H1 (cell line): ENCODE results near the gene PRKAR2A. TPM values are rescaled to one million over a fixed set of nuclear protein-coding genes. Genes with fewer than 3 reads are reported as not detected.

Experiments used
- CTCF ChIA-PET: fragments of 300-600 bp; sonication (Branson Sonifier 250); formaldehyde crosslinking; loops from one replicate; lab custom pipeline; 2021; ENCODE audit not compliant: partially characterized antibody; lab: Charles Lee
- POLR2A ChIA-PET: fragments of 300-600 bp; sonication (Branson Sonifier 250); formaldehyde crosslinking; loops from one replicate; lab custom pipeline; 2021; ENCODE audit warnings: inconsistent platforms; ENCODE audit not compliant: partially characterized antibody; lab: Charles Lee
- DNase-seq, 2 experiments: peaks; one replicate each; pipeline versions ENCODE4 v3.0.0 to v3.0.0-alpha.2; 2010 to 2022; ENCODE audit warnings: low spot score in 2 of 2, low read depth in 1 of 2, mixed read lengths in 1 of 2
- FAIRE-seq: peaks from 2 replicates; lab custom pipeline; 2011; peaks lifted over from hg19 to GRCh38; lab: Jason Lieb, UNC
- H2AFZ ChIP-seq: 2 replicates; pipeline ENCODE4 v1.8.1; 2012; ENCODE audit warnings: low read length, inconsistent platforms
- H2AK5ac ChIP-seq: 2 replicates; pipeline ENCODE4 v1.6.1; 2013; ENCODE audit warnings: low read depth, low read length
- H2BK120ac ChIP-seq: replicated peaks from 2 replicates; pipeline ENCODE3; 2013; ENCODE audit warnings: low read depth, low read length, inconsistent platforms
- H2BK12ac ChIP-seq: 2 replicates; pipeline ENCODE4 v1.6.1; 2013; ENCODE audit warnings: low read depth, low read length
- H2BK15ac ChIP-seq: 2 replicates; pipeline ENCODE4 v1.6.1; 2013; ENCODE audit warnings: low read length
- H2BK20ac ChIP-seq: 2 replicates; pipeline ENCODE4 v1.6.1; 2013; ENCODE audit warnings: low read length
- H2BK5ac ChIP-seq: 2 replicates; pipeline ENCODE4 v1.6.1; 2013; ENCODE audit warnings: low read depth, low read length
- H3K14ac ChIP-seq: 2 replicates; pipeline ENCODE4 v1.6.1; 2013; ENCODE audit warnings: inconsistent platforms; ENCODE audit not compliant: insufficient read length
- H3K18ac ChIP-seq: 2 replicates; pipeline ENCODE4 v1.6.1; 2013; ENCODE audit warnings: low read length; ENCODE audit errors: extremely low read depth
- H3K23ac ChIP-seq: 2 replicates; pipeline ENCODE4 v1.6.1; 2013; ENCODE audit warnings: inconsistent platforms; ENCODE audit not compliant: insufficient read length
- H3K23me2 ChIP-seq: 2 replicates; pipeline ENCODE4 v1.6.1; 2013; ENCODE audit warnings: low read depth, low read length
- H3K27ac ChIP-seq: 2 replicates; pipeline ENCODE4 v1.6.1; 2011; ENCODE audit warnings: low read depth, low read length, inconsistent platforms
- H3K27me3 ChIP-seq, 4 experiments: replicated peaks in 1 of 4; 1 replicate in 1 of 4; 2 replicates in 3 of 4; pipeline versions ENCODE4 v1.6.1 to v1.8.1; 2011 to 2013; ENCODE audit warnings: low read length in 3 of 4, mild to moderate bottlenecking in 3 of 4, inconsistent platforms in 2 of 4, mixed read lengths in 2 of 4, moderate library complexity in 1 of 4; ENCODE audit not compliant: control insufficient read depth in 3 of 4, insufficient read depth in 3 of 4; ENCODE audit errors: extremely low read depth in 1 of 4
- H3K36me3 ChIP-seq, 4 experiments: 2 replicates each; pipeline versions ENCODE4 v1.6.1 to v1.8.1; 2011 to 2013; ENCODE audit warnings: mild to moderate bottlenecking in 4 of 4, low read length in 3 of 4, moderate library complexity in 2 of 4, control low read depth in 1 of 4, inconsistent platforms in 1 of 4; ENCODE audit not compliant: insufficient read depth in 4 of 4, control insufficient read depth in 2 of 4
- H3K4ac ChIP-seq: replicated peaks from 2 replicates; pipeline ENCODE3; 2013; ENCODE audit warnings: low read length, low read depth, mixed read lengths, inconsistent platforms; ENCODE audit not compliant: insufficient read length
- H3K4me1 ChIP-seq, 4 experiments: replicated peaks in 1 of 4; 1 replicate in 1 of 4; 2 replicates in 3 of 4; pipeline versions ENCODE4 v1.6.1 to v1.8.1; 2011 to 2013; ENCODE audit warnings: low read length in 3 of 4, inconsistent platforms in 2 of 4, mixed read lengths in 1 of 4; ENCODE audit not compliant: insufficient read depth in 4 of 4, control insufficient read depth in 3 of 4
- H3K4me2 ChIP-seq, 2 experiments: 2 replicates each; pipeline versions ENCODE4 v1.6.1 to v1.8.1; 2011 to 2013; ENCODE audit warnings: low read depth in 2 of 2, low read length in 2 of 2, control low read depth in 1 of 2, inconsistent platforms in 1 of 2, mild to moderate bottlenecking in 1 of 2; ENCODE audit not compliant: insufficient read depth in 1 of 2
- H3K4me3 ChIP-seq, 4 experiments: fragments of 200-600, 300-600 bp in 1 of 4; sonication (generic), shearing (Covaris generic), sonication (Bioruptor Twin) in 1 of 4; 2 replicates each; pipeline versions ENCODE4 v1.5.1 to v1.8.1; 2011 to 2016; ENCODE audit warnings: low read length in 4 of 4, low read depth in 3 of 4, control low read depth in 2 of 4, inconsistent platforms in 2 of 4, mild to moderate bottlenecking in 2 of 4, mixed read lengths in 1 of 4, moderate library complexity in 1 of 4; ENCODE audit not compliant: insufficient read depth in 2 of 4; ENCODE audit errors: extremely low read depth in 1 of 4
- H3K56ac ChIP-seq: replicated peaks from 2 replicates; pipeline ENCODE3; 2013; ENCODE audit warnings: low read depth, mild to moderate bottlenecking, mixed read lengths, low read length, inconsistent platforms; ENCODE audit not compliant: insufficient read length
- H3K79me1 ChIP-seq: 2 replicates; pipeline ENCODE4 v1.6.1; 2013; ENCODE audit warnings: low read depth, low read length, control low read depth
- H3K79me2 ChIP-seq, 2 experiments: 2 replicates each; pipeline versions ENCODE4 v1.6.1 to v1.8.1; 2012 to 2013; ENCODE audit warnings: low read length in 2 of 2, mild to moderate bottlenecking in 2 of 2, inconsistent platforms in 1 of 2; ENCODE audit not compliant: insufficient read depth in 2 of 2, control insufficient read depth in 1 of 2
- H3K9ac ChIP-seq, 4 experiments: replicated peaks in 1 of 4; 1 replicate in 1 of 4; 2 replicates in 3 of 4; pipeline versions ENCODE4 v1.6.1 to v1.8.1; 2011 to 2013; ENCODE audit warnings: low read depth in 3 of 4, low read length in 3 of 4, control low read depth in 2 of 4, mild to moderate bottlenecking in 2 of 4, moderate library complexity in 2 of 4, inconsistent platforms in 1 of 4; ENCODE audit errors: extremely low read depth in 1 of 4
- H3K9me3 ChIP-seq, 2 experiments: 2 replicates each; pipeline versions ENCODE4 v1.6.1 to v1.8.1; 2012 to 2013; ENCODE audit warnings: mild to moderate bottlenecking in 2 of 2, moderate library complexity in 2 of 2, control low read depth in 1 of 2, inconsistent platforms in 1 of 2, low read depth in 1 of 2, low read length in 1 of 2, mixed read lengths in 1 of 2; ENCODE audit not compliant: insufficient read depth in 2 of 2
- H4K20me1 ChIP-seq, 2 experiments: replicated peaks in 1 of 2; 2 replicates each; pipeline versions ENCODE3 to v1.8.1; 2011 to 2013; ENCODE audit warnings: inconsistent platforms in 2 of 2, low read length in 2 of 2, mild to moderate bottlenecking in 1 of 2; ENCODE audit not compliant: insufficient read depth in 2 of 2, control insufficient read depth in 1 of 2
- H4K5ac ChIP-seq: 2 replicates; pipeline ENCODE4 v1.6.1; 2013; ENCODE audit warnings: low read length, low read depth, mixed read lengths, inconsistent platforms; ENCODE audit not compliant: insufficient read length
- H4K8ac ChIP-seq: 2 replicates; pipeline ENCODE4 v1.8.0; 2013; ENCODE audit warnings: mild to moderate bottlenecking, moderate library complexity, low read length, inconsistent platforms; ENCODE audit not compliant: insufficient read depth; ENCODE audit errors: extremely low read depth
- H4K91ac ChIP-seq: replicated peaks from 2 replicates; pipeline ENCODE3; 2013; ENCODE audit warnings: low read length, mixed read lengths, inconsistent platforms; ENCODE audit not compliant: insufficient read length
- ATF2 ChIP-seq: IDR thresholded peaks from 2 replicates; pipeline ENCODE4 v1.6.1; 2012; ENCODE audit warnings: low read length, inconsistent platforms
- CREB1 ChIP-seq: IDR thresholded peaks from 2 replicates; pipeline ENCODE4 v1.6.1; 2012; ENCODE audit warnings: inconsistent platforms
- CTBP2 ChIP-seq: IDR thresholded peaks from 2 replicates; pipeline ENCODE4 v1.7.0; 2011; ENCODE audit warnings: borderline replicate concordance, mild to moderate bottlenecking, moderate library complexity, mixed read lengths, low read length; ENCODE audit not compliant: insufficient read depth, insufficient read length
- MAFK ChIP-seq: IDR thresholded peaks from 2 replicates; pipeline ENCODE4 v1.6.1; 2012; ENCODE audit warnings: low read depth, mild to moderate bottlenecking, improper control_type of control experiment, low read length
- MAX ChIP-seq: IDR thresholded peaks from 2 replicates; pipeline ENCODE4 v1.6.1; 2012; ENCODE audit warnings: inconsistent platforms
- RFX5 ChIP-seq: IDR thresholded peaks from 2 replicates; pipeline ENCODE4 v1.6.1; 2011; ENCODE audit warnings: low read depth, low read length, improper control_type of control experiment, borderline replicate concordance
- SIRT6 ChIP-seq: IDR thresholded peaks from one replicate; pipeline ENCODE4 v1.7.1; 2012; ENCODE audit warnings: low read length, inconsistent platforms
- TAF7 ChIP-seq: optimal IDR thresholded peaks from 2 replicates; pipeline ENCODE3; 2011; ENCODE audit warnings: low read depth, mild to moderate bottlenecking, inconsistent platforms, low read length, moderate library complexity, borderline replicate concordance
- TEAD4 ChIP-seq: IDR thresholded peaks from 2 replicates; pipeline ENCODE4 v1.6.1; 2012; ENCODE audit warnings: low read depth, low read length, inconsistent platforms, mixed read lengths
- WGBS, 2 experiments: shearing (Covaris generic) in 1 of 2; methylation state at CpG; one replicate each; pipeline versions ENCODE4 v1.1.6 to v1.1.7; 2013 to 2015; ENCODE audit warnings: low lambda C conversion rate in 2 of 2, mixed read lengths in 2 of 2, inconsistent platforms in 1 of 2, low coverage in 1 of 2, missing lambda C conversion rate in 1 of 2; ENCODE audit not compliant: insufficient replicate concordance in 2 of 2, insufficient coverage in 1 of 2, insufficient read length in 1 of 2; ENCODE audit errors: extremely low coverage in 1 of 2, missing lambda C conversion rate in 1 of 2; 5-methylcytosine and 5-hydroxymethylcytosine counted together
- polyA plus RNA-seq, 7 experiments: library from polyadenylated mRNA; depleted of rRNA in 3 of 7; stranded (reverse) in 5 of 7; unstranded in 2 of 7; fragments of >200 nt in 5 of 7; fragments of 200-250 nt in 2 of 7; gene quantifications; 1 replicate in 5 of 7; 2 replicates in 1 of 7; 4 replicates in 1 of 7; pipeline versions ENCODE4 v1.2.1 to v1.2.3, GENCODE V29; 2011 to 2013; ENCODE audit warnings: missing spikeins in 2 of 7, mixed read lengths in 2 of 7
- total RNA-seq: library from RNA; stranded (reverse); fragmentation: NEBNext Ultra II Directional; extraction: Animal tissue kit (Norgen Biotek cat#: 25700); gene quantifications from 2 replicates; pipeline ENCODE4 v1.2.1, GENCODE V29; 2021

PRKAR2A gene
- total and polyA plus RNA-seq, 2 of the 8 experiments (the other 6 are each of a cell fraction or from before 2014, with no cell fraction given), result 6.3 to 42.4 TPM

GRCh38 chr3:48716982-48717746, 130.5 kb downstream of the PRKAR2A start, which contains the start of gene IP6K2:
Gene IP6K2, minus strand, starts transcription at chr3:48717221. Its CDS starts 21,930 bp downstream, at chr3:48695291.
- ChIA-PET POLR2A (interaction anchor here (0.7 to 13.3 kb wide), 27 partner anchors 9 to 376 kb away, joined by 3 to 187 read pairs (median 5); partner anchors contain the start of genes ARIH2, CELSR3, IMPDH2 and NCKIPSD), CTCF (interaction anchor here (0.6 to 3.3 kb wide), 4 partner anchors 21 to 1260 kb away, joined by 3 to 14 read pairs (median 4); partner anchors contain the start of gene NCKIPSD)
- TF ChIP-seq RFX5, result peak; percentile 91
- TF ChIP-seq MAFK, result no peak
- TF ChIP-seq TEAD4, result no peak
- TF ChIP-seq TAF7, result peak; percentile 83
- peak; percentile 86 for TF ChIP-seq MAX
- TF ChIP-seq CREB1, result peak; percentile 67; the same call in 1 of the 2 replicates
- peak; percentile 26; the same call in 1 of the 2 replicates for TF ChIP-seq ATF2
- TF ChIP-seq CTBP2, result no peak
- no peak for TF ChIP-seq SIRT6

More at GRCh38 chr3:48716982-48717746, 130.5 kb downstream of the PRKAR2A start, which contains the start of gene IP6K2:
- Histone ChIP-seq H2BK120ac (peak within 1 kb of the TSS; percentile 43), H4K8ac (peak within 1 kb of the TSS; percentile 99), H3K4me3 (peak within 1 kb of the TSS; percentile 94 to 100 (median 97)), H3K79me2 (peaks cover 39 to 47% of the 10 kb centered on the region in 2 experiments), H3K23ac (no peak within 1 kb of the TSS), H3K4me1 (peaks cover 0 to 11% (median 3%) of the 10 kb centered on the region in 4 experiments; a peak in 5 of 7 replicates), H4K91ac (peak within 1 kb of the TSS; percentile 83), H3K36me3 (peaks cover 0 to 27% (median 10%) of the 10 kb centered on the region in 4 experiments; a peak in 6 of 8 replicates), H2AK5ac (peak within 1 kb of the TSS; percentile 65; the same call in 1 of the 2 replicates), H3K18ac (peak within 1 kb of the TSS; percentile 96), H3K27me3 (no peaks in the 10 kb centered on the region), H3K9me3 (no peaks in the 10 kb centered on the region), H2BK5ac (peak within 1 kb of the TSS; percentile 95), H3K79me1 (no peaks in the 10 kb centered on the region), H3K27ac (peak within 1 kb of the TSS; percentile 98), H3K23me2 (0 out of 2 replicates have a peak, but pooled peaks cover 2% of the 10 kb centered on the region), H3K56ac (peak within 1 kb of the TSS; percentile 84), H2BK20ac (no peak within 1 kb of the TSS), H2BK12ac (peak within 1 kb of the TSS; percentile 63; the same call in 1 of the 2 replicates), H2AFZ (peak within 1 kb of the TSS; percentile 86), H4K5ac (peak within 1 kb of the TSS; percentile 96), H4K20me1 (peaks cover 8 to 9% of the 10 kb centered on the region in 2 experiments), H3K14ac (no peak within 1 kb of the TSS), H3K9ac (peak within 1 kb of the TSS; percentile 85 to 99 (median 98)), H2BK15ac (peak within 1 kb of the TSS; percentile 88), H3K4ac (peak within 1 kb of the TSS; percentile 79), H3K4me2 (peak within 1 kb of the TSS; percentile 41 to 67)
- DNase-seq (peak; percentile 97 to 100), FAIRE-seq (no peak)
- WGBS, 2 experiments, result 6% methylated on average over 38 of the region's 38 CpGs; no CpG with 5 or more reads in 1 of the 2 experiments
